ENCODE results near the gene STAT3.
"Not testable (repeated sequence)": the region's sequence is repeated elsewhere in the genome, so short reads cannot be mapped to it uniquely, and the experiment has no call there.

Gene STAT3

GRCh38 chr17:42312285-42313130 is 75.7 kb downstream of the STAT3 start:
- no peak for DNase-seq

- no peak for DNase-seq
These were observed 76.3 kb downstream of the STAT3 start for GRCh38 chr17:42312035-42312284.

GRCh38 chr17:42311240-42312034 is 76.8 kb downstream of the STAT3 start:
- no peak for DNase-seq

GRCh38 chr17:42310787-42311215 is 77.4 kb downstream of the STAT3 start:
- DNase-seq = no peak

- no peak for DNase-seq
These were observed 78.1 kb downstream of the STAT3 start for GRCh38 chr17:42309986-42310786.

GRCh38 chr17:42309142-42309541 is 79.1 kb downstream of the STAT3 start:
- DNase-seq = no peak

DNA sequence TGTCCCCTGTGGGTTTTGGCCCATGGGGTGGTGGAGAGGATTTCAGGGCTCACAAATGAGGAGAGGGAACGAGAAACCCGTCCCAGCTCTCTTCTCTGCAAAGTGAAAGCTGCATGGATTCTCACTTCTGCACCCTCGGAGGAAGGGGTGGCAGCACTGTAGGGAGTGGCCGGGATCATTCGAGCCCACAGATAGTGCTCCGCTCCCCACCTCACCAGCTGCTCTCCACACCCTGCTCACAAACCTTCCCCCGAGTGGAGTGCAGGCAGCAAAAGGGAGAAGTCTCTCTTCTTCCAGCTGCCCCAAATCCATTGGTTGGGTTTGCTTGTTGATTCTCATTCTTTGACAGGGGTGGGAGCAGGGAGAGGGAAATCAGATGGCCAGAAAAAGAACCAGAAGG is 79.8 kb downstream of the STAT3 start:
- no peak for DNase-seq

DNA sequence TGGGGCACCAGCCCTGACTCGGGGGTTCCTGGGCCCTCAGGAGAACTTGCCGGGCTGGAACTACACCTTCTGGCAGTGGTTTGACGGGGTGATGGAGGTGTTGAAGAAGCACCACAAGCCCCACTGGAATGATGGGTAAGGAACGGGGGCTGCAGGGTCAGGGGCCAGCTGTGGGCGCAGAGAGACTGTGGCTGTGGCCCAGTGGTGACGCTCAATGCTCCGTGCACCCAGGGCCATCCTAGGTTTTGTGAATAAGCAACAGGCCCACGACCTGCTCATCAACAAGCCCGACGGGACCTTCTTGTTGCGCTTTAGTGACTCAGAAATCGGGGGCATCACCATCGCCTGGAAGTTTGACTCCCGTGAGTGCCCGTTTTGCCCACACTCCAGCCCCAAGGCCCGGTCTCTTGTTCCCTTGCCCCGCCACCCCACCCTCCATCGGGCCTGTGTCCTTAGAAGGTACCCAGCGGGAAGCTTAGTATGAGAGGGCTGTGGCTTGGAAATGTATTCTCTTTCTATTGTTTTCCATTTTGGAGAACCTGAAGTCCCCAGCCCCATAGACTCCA is 80.8 kb downstream of the STAT3 start:
- no peak for DNase-seq

DNA sequence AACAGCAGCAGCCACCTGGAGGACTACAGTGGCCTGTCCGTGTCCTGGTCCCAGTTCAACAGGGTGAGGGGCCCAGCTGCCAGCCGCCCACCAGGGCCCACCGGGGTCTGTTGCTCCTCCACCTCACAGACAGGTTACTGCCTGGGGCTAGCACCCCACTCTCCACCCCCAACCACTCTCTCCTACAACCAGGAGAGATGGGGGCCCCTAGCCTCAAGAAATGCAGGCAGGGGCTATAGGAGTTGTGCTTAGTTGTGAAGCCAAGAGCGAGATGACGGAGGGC is 81.9 kb downstream of the STAT3 start:
- no peak for DNase-seq

- no peak for DNase-seq
These were observed 82.5 kb downstream of the STAT3 start for GRCh38 chr17:42305543-42306384.

DNA sequence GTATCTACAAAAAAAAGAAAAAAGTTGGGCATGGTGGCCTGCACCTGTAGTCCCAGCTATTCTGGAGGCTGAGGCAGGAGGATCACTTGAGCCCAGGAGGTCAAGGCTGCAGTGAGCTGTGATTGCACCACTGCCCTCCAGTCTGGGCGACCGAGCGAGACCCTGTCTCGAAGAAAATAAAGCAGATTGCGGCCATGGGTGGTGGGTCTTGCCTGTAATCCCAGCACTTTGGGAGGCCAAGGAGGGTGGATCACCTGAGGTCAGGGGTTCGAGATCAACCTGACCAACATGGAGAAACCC is 83.3 kb downstream of the STAT3 start:
- DNase-seq = not testable (repeated sequence)

DNA sequence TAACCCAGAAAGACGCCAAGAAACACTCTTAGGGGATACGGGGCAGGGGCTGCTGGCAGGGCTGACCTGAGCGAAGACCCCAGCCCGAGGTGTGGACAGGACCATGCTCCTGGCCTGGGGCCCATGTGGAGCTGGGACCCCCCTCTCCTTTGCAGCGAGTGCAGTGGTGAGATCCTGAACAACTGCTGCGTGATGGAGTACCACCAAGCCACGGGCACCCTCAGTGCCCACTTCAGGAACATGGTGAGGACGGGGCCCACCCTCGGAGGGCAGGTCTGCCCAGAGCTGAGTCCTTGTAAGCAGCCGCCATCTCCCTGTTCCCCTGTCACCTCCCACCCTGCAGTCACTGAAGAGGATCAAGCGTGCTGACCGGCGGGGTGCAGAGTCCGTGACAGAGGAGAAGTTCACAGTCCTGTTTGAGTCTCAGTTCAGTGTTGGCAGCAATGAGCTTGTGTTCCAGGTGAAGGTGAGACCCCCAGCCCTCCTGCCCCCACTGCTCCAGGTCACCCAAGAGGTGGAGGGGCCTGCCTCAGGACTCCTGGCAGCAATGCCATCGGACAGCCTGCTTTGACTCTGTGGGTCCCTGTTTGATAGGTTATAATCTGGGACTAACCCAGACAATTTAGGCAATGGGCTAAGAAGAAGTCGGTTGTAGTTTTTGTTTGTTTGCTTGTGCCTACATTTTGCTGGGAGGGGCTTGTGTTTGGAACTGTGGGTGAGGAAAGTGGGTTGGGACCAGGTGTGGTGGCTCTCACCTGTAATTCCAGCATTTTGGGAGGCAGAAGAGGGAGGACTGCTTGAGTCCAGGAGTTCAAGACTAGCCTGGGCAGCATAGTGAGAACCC is 83.8 kb downstream of the STAT3 start:
- no peak for DNase-seq

GRCh38 chr17:42303694-42304093 is 84.5 kb downstream of the STAT3 start:
- DNase-seq = no peak

DNA sequence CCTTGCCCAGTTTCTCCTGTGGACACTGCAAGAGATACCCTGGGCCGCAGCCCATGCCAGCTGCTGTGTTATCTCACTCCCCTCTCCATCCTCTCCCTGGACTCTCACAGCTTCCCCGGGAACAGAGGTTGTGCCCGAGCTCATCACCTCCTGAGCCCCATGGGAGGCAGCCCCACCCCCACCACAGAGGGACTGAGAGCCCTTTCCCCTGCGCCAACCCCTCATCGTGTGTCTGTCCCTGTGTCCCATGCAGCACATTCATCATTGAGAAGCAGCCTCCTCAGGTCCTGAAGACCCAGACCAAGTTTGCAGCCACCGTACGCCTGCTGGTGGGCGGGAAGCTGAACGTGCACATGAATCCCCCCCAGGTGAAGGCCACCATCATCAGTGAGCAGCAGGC is 87.2 kb downstream of the STAT3 start:
- DNase-seq = no peak

- not testable (repeated sequence) for DNase-seq
These were observed 88.3 kb downstream of the STAT3 start for GRCh38 chr17:42299913-42300312.

DNA sequence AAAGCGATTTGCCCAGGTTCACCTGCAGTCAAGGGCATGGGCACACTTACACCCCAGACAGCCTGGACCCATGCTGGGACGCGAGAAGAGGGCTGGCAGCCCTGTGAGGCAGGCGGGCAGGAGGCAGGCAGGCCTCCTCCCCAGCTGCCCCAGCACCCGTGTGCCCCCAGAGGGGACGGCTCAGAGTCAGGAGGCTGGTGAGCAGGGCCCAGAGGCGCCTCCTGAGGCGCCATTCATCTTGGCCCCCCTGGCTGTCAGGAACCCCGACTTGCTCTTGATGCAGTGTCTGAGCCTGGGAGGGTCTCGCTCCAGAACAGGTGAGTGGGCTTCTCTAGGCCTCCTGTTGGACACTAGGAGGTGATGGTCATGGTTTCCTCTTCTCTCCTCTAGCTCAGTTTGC is 88.9 kb downstream of the STAT3 start:
- DNase-seq = not testable (repeated sequence)

- not testable (repeated sequence) for DNase-seq
These were observed 90.5 kb downstream of the STAT3 start for GRCh38 chr17:42297775-42298174.

DNA sequence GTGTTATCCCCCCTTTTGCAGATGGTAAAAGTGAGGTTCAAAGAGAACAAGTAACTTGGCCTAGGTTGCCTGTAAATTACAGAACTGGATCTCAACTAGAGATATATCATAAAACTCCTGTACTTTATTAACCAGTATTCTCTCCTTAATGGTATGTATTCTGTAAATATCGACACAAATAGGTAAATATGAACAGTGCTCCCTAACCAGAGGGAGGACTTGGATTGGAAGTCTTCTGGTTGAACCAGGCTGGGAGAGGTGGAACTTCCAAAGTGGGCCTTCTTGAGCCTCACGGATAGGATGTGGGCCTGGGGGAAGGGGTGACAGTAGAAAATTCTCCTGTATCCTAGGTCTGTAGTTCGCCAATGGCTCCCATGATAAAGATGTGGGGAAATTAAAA is 92.2 kb downstream of the STAT3 start:
- DNase-seq = no peak

DNA sequence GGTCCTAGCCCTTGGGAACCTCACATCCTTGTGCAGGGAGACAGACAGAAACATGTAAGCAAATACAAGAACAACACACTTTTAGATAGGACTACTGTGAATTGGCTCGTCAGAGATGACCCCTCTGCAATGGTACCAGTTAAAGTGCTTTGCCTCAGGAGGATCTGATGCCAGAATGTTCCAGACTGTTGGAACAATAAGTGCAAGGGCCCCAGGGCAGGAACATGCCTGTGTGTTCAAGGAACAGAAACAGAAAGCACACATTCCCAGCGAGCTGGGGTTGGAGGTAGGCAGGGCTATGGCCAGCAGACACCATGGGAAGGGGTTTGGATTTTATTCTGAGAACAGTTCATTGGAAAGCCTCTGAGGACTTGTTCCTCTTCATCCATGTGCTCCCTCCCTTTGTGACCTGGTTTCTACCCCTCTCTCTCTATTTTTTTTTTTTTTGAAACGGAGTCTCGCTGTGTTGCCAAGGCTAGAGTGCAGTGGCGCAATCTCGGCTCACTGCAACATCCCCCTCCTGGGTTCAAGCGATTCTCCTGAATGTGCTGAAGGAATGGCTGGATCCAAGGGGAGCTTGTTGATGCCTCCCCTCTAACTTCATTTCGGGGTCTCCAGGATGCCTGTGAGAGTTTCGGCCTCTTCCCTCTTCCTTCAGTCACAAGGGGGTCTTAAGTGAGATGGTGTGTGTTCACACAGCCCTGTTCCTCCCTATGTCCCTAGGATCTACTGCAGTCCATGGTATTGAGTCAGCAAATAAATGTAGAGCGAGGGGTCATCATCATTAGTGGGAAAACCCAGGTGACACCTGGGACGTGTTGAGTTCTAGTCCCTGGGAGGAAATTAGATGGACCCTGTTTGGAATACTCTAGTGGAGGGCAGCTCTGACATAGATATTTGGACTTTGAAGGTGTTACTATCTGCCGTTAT is 93.5 kb downstream of the STAT3 start:
- DNase-seq = no peak

GRCh38 chr17:42291129-42291528 is 97.1 kb downstream of the STAT3 start:
- DNase-seq = no peak

GRCh38 chr17:42290577-42290976 is 97.7 kb downstream of the STAT3 start:
- no peak for DNase-seq

All from 8988T (cell line).